Body of pancreas (tissue), 4 donors: ENCODE data around the gene CACNA2D4.

Experiments used
- POLR2A ChIP-seq, 3 donors: fragments of 450-650 bp; IDR thresholded peaks; one replicate each; pipeline ENCODE4 v1.6.1; 2016; ENCODE audit warnings: antibody characterized with exemption in 3 of 3, mild to moderate bottlenecking in 2 of 3
- TF ChIP-seq, protein P1 (sequence below), 7 experiments: fragments of 450-650 bp in 4 of 7; fragments of 200-600 bp in 3 of 7; sonication (generic) in 3 of 7; IDR thresholded peaks; one replicate each; pipeline ENCODE4 v1.5.1; 2016 to 2019; ENCODE audit warnings: antibody characterized with exemption in 7 of 7

- no peak for TF ChIP-seq POLR2A (IDR thresholded peaks at IDR 0.05)
- TF ChIP-seq, protein P1, sequence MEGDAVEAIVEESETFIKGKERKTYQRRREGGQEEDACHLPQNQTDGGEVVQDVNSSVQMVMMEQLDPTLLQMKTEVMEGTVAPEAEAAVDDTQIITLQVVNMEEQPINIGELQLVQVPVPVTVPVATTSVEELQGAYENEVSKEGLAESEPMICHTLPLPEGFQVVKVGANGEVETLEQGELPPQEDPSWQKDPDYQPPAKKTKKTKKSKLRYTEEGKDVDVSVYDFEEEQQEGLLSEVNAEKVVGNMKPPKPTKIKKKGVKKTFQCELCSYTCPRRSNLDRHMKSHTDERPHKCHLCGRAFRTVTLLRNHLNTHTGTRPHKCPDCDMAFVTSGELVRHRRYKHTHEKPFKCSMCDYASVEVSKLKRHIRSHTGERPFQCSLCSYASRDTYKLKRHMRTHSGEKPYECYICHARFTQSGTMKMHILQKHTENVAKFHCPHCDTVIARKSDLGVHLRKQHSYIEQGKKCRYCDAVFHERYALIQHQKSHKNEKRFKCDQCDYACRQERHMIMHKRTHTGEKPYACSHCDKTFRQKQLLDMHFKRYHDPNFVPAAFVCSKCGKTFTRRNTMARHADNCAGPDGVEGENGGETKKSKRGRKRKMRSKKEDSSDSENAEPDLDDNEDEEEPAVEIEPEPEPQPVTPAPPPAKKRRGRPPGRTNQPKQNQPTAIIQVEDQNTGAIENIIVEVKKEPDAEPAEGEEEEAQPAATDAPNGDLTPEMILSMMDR (IDR thresholded peaks at IDR 0.05) = no peak
Observed at GRCh38 chr12:1769809-1770494, 148.5 kb downstream of the CACNA2D4 start.
